ENCODE measurements around the gene BLOC1S3. TPM values are rescaled to one million over a fixed set of nuclear protein-coding genes. Genes with fewer than 3 reads are reported as not detected.

BLOC1S3 gene
- total and polyA plus RNA-seq, 2 of the 13 experiments (the other 11 are each of a cell fraction or from before 2014, with no cell fraction given): 4.3 to 4.8 TPM

DNA sequence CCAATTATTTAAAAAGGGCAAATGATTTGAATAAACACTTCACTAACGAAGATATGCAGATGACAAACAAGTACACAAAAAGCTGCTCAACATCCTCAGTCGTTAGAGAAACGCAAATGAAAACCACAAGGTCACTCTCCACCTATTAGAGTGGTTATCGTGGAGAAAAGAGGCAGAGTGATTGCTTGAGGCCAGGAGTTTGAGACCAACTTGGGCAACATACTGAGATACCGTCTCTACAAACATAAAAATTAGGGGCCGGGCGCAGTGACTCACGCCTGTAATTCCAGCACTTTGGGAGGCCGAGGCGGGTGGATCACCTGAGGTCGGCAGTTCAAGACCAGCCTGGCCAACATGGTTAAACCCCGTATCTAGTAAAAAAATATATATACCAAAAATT, 27.2 kb downstream of the BLOC1S3 start:
- no peak overlapping the region for H2AFZ ChIP-seq (ENCODE audit: low read length)
- H3K79me2 ChIP-seq (ENCODE audit: insufficient read depth, low read length): no peaks in the 10 kb centered on the region
- H3K4me3 ChIP-seq (replicated peaks in 1 of 3; ENCODE audit: insufficient read depth in 1 of 3, low read depth in 2 of 3, low read length in 3 of 3): no peak overlapping the region
- H3K27ac ChIP-seq (ENCODE audit: extremely low read length, insufficient read depth, low read length): no peak overlapping the region
- TF ChIP-seq, protein P1, sequence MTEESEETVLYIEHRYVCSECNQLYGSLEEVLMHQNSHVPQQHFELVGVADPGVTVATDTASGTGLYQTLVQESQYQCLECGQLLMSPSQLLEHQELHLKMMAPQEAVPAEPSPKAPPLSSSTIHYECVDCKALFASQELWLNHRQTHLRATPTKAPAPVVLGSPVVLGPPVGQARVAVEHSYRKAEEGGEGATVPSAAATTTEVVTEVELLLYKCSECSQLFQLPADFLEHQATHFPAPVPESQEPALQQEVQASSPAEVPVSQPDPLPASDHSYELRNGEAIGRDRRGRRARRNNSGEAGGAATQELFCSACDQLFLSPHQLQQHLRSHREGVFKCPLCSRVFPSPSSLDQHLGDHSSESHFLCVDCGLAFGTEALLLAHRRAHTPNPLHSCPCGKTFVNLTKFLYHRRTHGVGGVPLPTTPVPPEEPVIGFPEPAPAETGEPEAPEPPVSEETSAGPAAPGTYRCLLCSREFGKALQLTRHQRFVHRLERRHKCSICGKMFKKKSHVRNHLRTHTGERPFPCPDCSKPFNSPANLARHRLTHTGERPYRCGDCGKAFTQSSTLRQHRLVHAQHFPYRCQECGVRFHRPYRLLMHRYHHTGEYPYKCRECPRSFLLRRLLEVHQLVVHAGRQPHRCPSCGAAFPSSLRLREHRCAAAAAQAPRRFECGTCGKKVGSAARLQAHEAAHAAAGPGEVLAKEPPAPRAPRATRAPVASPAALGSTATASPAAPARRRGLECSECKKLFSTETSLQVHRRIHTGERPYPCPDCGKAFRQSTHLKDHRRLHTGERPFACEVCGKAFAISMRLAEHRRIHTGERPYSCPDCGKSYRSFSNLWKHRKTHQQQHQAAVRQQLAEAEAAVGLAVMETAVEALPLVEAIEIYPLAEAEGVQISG (CRISPR knock-in tag; IDR thresholded peaks at IDR 0.05): no peak
- no peak for TF ChIP-seq ATRX (CRISPR knock-in tag; IDR thresholded peaks at IDR 0.05; ENCODE audit: borderline replicate concordance)
- no peak for TF ChIP-seq CREB1 (IDR thresholded peaks at IDR 0.05)
- no peak for TF ChIP-seq CREB1 (CRISPR knock-in tag; IDR thresholded peaks at IDR 0.05)
- TF ChIP-seq ZNF256 (CRISPR knock-in tag; conservative IDR thresholded peaks at IDR 0.05): no peak
- TF ChIP-seq ZNF451 (CRISPR knock-in tag; IDR thresholded peaks at IDR 0.05): no peak
- TF ChIP-seq, protein P2, sequence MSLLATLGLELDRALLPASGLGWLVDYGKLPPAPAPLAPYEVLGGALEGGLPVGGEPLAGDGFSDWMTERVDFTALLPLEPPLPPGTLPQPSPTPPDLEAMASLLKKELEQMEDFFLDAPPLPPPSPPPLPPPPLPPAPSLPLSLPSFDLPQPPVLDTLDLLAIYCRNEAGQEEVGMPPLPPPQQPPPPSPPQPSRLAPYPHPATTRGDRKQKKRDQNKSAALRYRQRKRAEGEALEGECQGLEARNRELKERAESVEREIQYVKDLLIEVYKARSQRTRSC (CRISPR knock-in tag; IDR thresholded peaks at IDR 0.05; ENCODE audit: low read depth): no peak
- no peak for TF ChIP-seq NR2F2 (IDR thresholded peaks at IDR 0.05; ENCODE audit: borderline replicate concordance, low read depth)
- TF ChIP-seq BRD4 (CRISPR knock-in tag; IDR thresholded peaks at IDR 0.05): no peak
- TF ChIP-seq NPAS2 (CRISPR knock-in tag; IDR thresholded peaks at IDR 0.05; ENCODE audit: borderline replicate concordance): no peak
- no peak for TF ChIP-seq HNRNPK (IDR thresholded peaks at IDR 0.05; ENCODE audit: low read depth, low read length, poor library complexity, severe bottlenecking)
- no peaks in the 10 kb centered on the region for H3K36me3 ChIP-seq (replicated peaks in 1 of 2; ENCODE audit: control insufficient read depth in 1 of 2, insufficient read depth in 2 of 2, low read length in 2 of 2)
- H3K9ac ChIP-seq (ENCODE audit: insufficient read depth, low read depth, low read length): no peak overlapping the region
- FAIRE-seq (no peak), DNase-seq (ENCODE audit: low spot score) (no peak), ATAC-seq (no peak)
- WGBS (ENCODE audit: low lambda C conversion rate): 29% methylated on average over 12 of the region's 12 CpGs
- H3K4me1 ChIP-seq (ENCODE audit: insufficient read depth, low read length): peaks cover 9% of the 10 kb centered on the region; the same call in 1 of the 2 replicates
- no peaks in the 10 kb centered on the region for H3K9me3 ChIP-seq (ENCODE audit: low read length)
- no peaks in the 10 kb centered on the region; a peak in 1 of 5 replicates for H3K27me3 ChIP-seq (ENCODE audit: control insufficient read depth in 1 of 2, insufficient read depth in 2 of 2, low read length in 2 of 2)
- BruUV-seq (replicated peaks): no TSS peak
- CTCF ChIA-PET (ENCODE audit: low intra/inter-chr PET ratio, low total read pairs): interaction anchor here (0.7 kb wide), 1 partner anchor 133 kb away, joined by 4 read pairs; no protein-coding TSS in a partner anchor
- H4K20me1 ChIP-seq (ENCODE audit: insufficient read depth, low read length): no peaks in the 10 kb centered on the region
- H3K4me2 ChIP-seq (ENCODE audit: low read depth, low read length): no peak overlapping the region
- intact Hi-C loops (cut with micrococcal nuclease; ENCODE audit: unreplicated experiment) (no loop called here), in situ Hi-C loops (cut with HindIII; ENCODE audit: extremely low pct_ligation_motif_present, low pct_unique_long_range_greater_than_20kb) (loop anchor here (10.0 kb wide), 1 partner anchor 139 kb away; the partner anchor contains the start of gene KLC3)
- POLR2A ChIA-PET: no interaction called here

All from HepG2 (cell line).